HG02759 (cell line): Measurements from ENCODE around the gene SKA2.
"Not testable (repeated sequence)": the region's sequence is repeated elsewhere in the genome, so short reads cannot be mapped to it uniquely, and the experiment has no call there.

Experiments
- ATAC-seq: cut with Tn5 transposase; IDR thresholded peaks from one replicate; pipeline ENCODE4 v1.9.1; 2021; ENCODE audit warnings: mild to moderate bottlenecking, moderate library complexity; ENCODE audit not compliant: unreplicated experiment

Gene SKA2

DNA sequence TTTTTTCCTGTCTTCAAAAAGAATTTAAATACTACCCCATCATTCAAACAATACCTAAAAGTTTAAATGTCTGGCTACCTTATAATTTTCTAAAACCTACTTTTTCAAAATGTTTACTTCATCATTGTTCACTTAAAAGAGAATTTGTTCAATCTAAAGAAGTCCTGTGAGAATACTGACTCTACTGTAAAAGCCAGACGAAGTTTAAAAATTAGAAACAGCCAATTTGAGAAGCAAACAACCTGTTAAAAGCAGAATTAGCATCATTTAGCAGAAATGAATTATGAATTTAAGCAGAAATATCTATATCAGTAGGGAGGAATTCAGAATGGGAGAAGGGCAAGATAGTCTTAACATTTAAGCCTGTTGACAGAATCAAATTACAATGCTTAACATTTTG lies 2.1 kb downstream of the SKA2 start:
- no peak for ATAC-seq

DNA sequence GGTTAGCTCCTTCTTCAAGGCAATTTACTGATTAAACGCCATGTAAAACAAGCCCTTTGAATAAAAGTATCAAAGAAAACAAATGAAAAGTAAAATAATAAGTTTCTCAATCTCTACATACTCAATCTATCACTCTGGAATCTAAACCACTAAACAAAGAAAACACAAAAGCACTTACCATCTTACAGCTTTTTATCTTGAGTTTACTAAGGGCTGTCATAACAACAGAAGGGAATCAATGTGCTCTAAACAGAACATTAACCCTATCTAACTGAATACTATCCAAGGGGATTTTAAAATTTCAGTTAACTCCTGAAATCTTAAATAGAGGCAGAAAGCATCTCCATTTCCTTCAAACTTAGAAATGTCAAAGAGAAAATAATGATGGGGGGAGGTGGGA lies 3.4 kb downstream of the SKA2 start:
- ATAC-seq = no peak

DNA sequence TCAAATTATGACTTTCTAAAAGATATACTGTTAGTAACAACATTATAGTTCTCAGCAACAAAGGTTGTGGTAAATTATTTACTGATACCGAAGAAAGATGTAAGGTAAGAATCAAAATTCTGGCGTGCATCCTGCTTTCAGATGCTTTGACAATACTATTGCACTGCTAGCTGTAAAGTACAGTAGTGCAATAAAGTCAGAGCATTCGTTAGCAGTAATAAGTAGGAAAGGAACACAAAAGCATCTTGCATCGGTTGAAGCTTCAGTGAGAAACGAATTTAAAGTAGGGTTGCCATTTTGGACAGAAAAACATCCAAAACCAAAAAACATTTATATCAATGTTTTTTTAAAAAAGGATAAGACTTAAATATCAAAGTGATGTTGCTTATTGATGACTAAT lies 4.0 kb downstream of the SKA2 start:
- no peak for ATAC-seq

DNA sequence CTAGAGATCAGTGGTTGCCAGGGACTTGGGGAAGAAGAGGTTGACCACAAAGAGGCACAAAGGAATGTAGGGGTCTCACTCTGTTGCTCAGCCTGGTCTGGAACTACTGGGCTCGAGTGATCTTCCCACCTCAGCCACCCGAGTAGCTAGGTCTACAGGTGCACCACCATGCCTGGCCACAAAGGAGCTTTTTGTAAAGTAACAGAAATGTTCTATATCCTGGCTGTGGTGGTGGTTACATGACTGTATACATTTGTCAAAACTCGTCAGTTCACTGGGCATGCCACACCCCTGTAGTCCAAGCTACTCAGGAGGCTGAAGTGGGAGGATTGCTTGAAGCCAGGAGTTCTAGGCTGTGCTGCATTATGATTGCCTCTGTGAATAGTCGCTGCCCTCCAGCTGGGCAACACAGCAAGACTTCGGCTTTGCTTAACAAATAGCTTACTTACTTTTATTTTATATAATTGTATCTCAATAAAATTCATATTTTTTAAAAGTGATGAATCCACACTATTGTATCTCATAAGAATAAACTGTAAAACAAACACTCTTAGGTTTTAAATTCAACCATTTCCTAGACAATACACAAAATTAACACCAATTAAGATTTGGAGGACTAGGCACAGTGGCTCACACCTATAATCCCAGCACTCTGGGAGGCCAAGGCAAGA lies 5.0 kb downstream of the SKA2 start:
- no peak for ATAC-seq

DNA sequence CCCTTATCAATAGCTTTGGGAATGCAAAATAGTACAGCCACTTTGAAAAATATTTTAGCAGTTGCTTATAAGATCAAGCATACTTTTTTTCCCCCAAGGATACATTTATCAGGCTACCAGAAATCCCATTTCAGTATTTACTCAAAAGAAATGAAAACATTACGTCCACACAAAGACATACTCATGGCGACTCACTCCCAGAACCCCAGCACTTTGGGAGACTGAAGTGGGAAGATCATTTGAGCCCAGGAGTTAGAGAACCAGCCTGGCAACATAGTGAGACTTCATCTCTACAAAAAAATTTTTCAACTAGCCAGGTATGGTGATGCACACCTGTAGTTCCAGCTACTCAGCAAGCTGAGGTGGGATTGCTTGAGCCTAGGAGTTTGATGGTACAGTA lies 5.9 kb downstream of the SKA2 start:
- no peak for ATAC-seq

DNA sequence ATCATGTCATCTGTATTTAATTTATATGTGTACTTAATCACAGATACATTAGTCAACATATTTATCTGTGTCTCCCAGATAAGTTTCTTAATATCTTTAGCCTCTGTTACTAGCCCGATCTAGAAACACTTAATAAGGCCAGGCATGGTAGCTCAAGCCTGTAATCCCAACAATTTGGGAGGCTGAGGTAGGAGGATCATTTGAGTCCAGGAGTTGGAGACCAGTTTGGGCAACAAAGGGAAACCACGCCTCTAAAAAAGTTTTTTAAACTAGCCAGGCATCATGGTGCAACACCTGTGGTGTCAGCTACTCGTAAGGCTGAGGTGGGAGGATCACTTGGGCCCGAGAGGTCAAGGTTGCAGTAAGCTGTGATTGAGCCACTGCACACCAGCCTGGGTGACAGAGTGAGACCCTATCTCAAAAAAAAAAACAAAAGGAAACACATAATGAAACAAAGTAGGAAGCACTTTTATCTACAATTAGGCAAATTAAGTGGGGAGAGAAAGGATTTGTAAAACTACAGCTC lies 9.4 kb downstream of the SKA2 start:
- no peak for ATAC-seq

DNA sequence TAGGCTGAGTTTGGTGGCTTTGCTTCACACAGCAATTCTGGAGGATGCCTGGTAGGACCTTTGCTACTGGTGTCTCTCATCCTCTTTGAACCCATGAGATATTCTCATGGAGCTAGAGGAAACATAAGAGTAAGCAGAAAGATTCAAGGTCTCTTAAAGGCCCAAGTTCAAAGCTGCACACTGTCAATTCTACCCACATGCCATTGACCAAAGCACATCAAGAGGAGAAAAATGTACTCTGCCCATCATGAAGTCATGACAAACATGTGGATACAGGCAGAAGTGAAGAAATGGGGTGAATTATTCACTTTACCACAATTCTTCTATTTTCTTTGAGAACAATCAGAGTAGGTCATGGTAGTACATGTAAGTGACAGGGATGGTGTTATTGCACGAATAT lies 13.1 kb downstream of the SKA2 start:
- ATAC-seq = no peak

DNA sequence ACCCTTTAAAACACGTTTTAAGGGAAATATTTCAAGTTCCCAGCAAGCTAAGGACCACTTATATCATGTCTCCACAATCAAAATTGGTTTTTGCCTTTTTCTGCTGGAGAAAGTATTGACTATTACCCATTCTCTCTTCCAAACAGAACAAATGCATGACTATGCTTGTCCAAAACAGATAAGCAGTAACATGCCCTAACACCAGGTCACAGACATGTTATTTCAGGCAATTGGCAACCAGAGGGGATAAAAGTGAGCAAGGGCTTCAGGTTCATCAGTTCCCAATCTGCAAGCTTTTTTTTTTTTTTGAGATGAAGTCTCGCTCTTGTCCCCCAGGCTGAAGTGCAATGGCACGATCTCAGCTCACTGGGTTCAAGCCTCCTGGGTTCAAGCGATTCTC lies 15.0 kb downstream of the SKA2 start:
- no peak for ATAC-seq

DNA sequence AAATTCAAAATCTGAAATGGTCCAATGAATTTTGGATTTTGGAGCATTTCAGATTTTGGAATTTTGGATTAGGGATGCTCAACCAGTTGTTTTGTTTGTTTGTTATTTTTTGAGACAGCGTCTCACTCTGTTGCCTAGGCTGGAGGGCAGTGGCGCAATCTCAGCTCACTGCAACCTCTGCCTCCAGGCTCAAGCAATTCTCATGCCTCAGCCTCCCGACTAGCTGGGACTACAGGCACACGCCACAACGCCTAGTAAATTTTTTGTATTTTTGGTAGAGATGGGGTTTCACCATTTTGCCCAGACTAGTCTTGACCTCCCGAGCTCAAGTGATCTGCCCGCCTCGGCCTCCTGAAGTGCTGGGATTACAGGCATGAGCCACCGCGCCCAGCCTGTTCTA lies 16.6 kb downstream of the SKA2 start:
- not testable (repeated sequence) for ATAC-seq

DNA sequence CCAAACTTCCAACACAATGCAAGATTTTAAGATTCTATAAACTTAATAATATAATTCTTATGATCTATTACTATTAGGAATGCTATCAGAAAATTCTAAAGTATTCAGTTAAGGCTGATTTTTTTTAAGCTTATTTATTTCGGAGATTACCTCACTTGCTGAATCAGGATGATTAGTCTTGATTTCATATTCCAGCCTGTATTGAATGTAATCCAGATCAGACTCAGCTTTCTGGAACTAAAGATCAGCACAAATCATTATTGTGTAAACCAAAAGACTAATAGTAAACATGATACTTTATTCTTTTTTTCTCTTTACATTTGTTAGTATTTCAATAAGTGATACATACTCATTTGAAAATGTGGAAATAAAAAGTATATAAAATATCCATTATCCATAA lies 23.9 kb downstream of the SKA2 start:
- ATAC-seq = no peak

DNA sequence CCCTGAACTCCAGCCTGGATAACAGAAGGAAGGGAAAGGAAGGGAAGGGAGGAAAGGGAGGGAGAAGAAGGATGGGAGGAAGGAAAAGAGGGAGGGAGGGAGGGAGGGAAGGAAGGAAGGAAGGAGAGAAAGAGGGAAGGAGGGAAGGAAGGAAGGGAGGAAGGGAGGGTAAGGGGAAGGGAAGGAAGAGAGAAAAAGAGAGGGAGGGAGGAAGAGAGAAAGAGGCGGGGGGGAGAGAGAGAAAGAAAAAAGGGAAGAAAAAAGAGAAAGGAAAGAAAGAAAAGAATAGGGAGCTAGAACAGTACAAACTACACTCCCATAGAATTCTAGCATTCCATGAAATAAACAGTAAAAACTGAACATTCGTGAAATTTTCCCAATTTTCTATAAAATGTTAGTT lies 25.2 kb downstream of the SKA2 start:
- ATAC-seq = no peak

DNA sequence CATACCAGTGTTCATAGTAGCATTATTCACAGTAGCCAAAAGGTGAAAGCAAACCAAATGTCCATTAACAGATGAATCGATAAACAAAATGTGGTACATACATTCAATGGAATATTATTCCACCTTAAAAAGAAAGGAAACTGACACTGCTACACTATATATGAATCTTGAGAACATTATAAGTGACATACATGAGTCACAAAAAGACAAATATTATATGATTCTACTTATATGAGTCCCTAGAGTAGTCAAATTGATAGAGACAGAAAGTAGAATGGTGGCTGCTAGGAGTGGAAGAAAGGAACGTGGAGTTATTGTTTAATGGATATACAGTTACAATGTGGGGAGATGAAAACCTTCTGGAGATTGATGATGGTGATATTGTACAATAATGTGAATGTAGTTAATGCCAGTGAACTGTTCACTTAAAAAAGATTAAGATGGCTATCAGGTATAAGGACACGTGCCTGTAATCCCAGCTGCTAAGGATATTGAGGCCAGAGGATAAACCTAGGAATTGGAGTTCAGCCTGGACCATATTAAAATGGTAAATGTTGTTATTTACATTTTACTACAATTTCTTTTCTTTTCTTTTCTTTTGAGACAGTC lies 28.1 kb downstream of the SKA2 start:
- ATAC-seq = no peak

DNA sequence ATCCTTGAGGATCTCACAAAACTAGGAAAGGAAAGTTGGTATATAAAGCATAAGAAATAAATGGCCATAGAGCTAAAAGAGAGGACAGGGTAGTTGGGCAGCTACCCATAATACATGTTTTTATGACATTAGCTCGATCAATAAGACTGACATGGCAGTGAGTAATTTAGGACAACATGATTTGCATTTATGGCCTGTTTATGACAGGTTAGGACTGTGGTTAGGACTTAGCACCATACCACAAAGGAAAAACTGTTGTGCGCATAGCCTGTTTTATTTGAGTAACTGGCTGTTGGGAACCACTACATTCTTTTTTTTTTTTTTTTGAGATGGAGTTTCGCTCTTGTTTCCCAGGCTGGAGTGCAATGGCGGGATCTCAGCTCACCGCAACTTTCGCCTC lies 30.3 kb downstream of the SKA2 start:
- no peak for ATAC-seq

DNA sequence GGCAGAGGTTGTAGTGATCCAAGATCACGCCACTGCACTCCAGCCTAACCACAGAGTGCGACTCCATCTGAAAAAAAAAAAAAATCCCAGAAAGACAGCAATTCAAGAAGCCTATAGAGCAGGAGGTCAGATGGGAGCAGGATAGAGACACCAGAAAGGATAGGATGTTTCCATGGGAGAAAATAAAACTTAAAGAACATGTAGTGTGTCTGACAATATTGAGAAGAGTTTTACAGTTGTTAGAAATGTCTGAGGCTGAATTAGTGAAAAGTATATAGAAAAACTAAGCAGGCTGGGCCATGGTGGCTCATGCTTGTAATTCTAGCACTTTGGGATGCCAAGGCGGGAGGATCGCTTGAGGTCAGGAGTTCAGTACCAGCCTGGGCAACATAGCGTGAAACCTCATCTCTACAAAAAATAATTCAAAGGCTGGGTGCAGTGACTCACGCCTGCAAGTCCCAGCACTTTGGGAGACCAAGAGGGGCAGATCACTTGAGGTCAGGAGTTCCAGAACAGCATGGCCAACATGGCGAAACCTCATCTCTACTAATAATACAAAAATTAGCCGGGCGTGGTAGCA lies 33.0 kb downstream of the SKA2 start:
- no peak for ATAC-seq

DNA sequence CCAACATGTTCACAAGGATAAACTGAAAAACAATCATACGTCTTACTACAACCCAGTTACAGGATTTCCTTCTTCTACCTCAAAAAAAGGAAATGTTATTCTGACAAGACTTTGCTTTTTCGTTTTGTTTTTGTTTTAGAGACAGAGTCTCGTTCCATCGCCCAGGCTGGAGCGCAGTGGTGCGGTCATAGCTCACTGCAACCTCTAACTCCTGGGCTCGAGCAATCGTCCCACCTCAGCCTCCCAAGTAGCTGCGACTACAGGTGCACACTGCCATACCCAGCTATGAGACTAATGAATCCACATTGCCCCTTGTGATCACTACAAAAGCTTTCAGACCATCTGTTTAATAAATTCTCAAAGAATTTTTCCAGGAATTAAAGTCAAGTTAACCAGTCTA lies 39.5 kb downstream of the SKA2 start:
- no peak for ATAC-seq

DNA sequence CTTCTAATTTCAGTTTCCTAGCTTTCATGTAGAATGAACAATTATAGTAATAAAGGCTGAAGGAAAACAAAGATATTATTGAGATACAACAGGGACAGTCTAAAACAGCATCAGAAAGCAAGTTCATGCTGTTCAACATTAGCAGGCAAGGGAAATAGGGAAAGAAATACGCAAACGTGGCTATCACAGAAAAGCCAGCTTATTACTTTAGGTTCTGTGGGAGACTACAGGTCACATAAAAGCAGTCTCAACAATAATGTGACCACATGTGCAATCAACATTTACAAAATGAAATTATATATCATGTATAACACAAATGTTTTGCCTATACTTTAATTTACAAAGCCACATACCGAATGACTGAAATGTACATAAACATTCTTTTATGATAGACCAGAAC lies 43.4 kb downstream of the SKA2 start:
- no peak for ATAC-seq

DNA sequence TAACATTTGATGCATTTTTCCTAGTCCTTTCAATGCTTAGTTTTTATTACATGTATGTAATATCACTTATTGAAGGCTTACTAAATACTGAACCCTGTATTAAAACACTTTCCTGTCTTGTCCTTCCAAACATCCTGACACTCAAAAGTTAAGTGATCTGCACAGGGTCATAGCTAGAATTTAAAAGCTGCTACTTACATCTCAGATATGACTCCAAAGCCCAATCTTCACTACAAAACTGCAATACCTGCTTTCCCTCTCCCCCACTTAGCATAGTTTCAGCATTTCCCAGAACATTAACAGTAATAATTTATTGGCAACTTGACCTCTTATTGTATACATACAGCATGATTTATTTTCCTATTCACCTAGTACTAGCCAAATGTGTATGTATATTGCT lies 44.0 kb downstream of the SKA2 start:
- ATAC-seq = no peak

DNA sequence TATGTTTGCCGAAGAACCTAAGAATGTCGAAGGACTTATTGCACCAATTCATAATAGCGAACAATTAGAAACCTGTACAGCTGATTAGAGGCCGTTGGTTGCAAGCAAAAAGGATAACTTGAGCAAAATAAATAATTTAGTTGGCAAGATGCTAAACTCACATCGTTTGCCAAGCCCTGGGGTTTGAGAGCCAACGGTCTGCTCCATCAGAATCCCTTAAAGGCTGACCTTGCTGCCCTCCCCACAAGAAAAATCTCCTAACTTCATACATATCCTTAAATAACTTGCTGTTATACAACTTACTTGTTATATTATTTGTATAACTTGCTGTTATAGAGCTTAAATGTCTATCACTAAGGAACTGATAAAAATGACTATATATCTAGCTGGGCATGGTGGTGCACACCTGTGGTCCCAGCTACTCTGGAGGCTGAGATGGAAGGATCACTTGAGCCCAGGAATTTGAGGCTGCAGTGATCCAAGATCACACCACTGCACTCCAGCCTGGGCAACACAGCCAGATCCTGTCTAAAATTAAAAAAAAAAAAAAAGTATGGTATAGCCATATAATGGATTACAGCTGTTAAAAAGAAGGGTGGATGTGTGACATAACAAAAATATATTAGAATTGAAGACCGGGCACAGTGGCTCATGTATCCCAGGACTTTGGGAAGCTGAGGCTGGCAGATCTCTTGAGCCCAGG lies 46.4 kb downstream of the SKA2 start:
- no peak for ATAC-seq

DNA sequence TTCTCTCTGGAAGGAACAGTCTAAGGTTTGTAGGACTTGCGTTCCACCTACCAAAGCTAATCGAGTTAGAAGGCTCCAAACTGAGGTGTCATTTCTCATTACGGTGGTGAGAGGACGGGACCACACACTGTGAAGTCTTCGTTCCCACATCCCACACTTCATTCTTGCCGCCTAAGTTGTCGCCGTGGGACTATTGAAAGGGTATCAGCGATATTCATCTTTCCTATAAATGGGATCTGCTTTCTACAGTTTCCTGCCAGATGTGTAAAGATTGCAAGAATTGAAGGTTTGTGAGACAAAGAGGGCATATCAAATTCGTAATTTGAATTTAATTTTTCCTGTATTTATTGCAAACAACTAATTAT lies 47.7 kb downstream of the SKA2 start:
- ATAC-seq = no peak

DNA sequence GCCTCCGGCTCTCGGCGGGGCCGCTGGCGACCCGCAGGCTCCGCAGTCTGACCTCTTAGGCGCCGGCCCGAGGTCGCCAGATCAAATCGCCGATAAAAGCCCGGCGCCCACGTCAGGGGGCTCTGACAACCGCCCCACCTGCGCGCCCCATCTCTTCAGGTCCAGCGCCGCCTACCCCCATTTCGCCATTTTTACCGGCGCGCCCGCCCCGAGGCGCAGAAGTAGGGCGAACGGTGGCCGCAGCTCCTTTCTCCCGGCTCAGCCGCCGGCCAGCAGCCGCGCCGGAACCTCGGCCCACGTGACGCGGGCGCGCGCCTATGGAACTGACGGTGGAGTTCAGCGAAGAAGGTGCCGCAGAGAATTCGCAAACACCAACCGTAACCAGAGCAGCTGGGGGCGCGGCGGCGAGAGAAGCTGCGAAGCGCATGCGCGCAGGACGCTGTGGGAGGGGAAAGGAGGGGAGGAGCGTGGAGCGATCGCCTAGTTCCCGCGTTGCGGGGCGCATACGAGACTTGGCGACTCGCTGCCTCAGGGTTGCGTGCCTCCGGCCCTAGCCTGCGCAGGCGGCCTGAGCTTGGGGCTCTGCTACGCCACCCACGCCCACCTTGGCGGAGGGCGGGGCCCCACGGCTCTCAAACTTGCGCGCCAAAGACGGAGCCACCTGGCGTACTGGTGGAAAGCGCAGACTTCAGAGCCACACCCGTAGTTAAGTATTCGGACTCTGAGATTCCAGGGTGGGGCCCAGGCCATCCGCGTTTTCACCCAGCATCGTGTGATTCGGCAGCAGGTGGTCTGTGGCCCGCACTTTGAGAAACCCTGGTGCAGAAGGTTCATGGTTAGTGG lies 48.3 kb downstream of the SKA2 start, which contains the start of gene TRIM37:
Gene TRIM37 (minus strand): TSS at position 418 of the 843 bp plus-strand sequence. CDS start 419 bp downstream, outside the sequence.
- peak; percentile 95 for ATAC-seq
